ENCODE measurements around the gene RARRES1.

GRCh38 chr3:158713094-158713499, 19.2 kb downstream of the RARRES1 start:
- no peak for TF ChIP-seq SP1 (IDR thresholded peaks at IDR 0.05)
- no peak for TF ChIP-seq PKNOX1 (IDR thresholded peaks at IDR 0.05)
- no peak for TF ChIP-seq NFRKB (IDR thresholded peaks at IDR 0.05)
- TF ChIP-seq FOXM1 (IDR thresholded peaks at IDR 0.05; ENCODE audit: borderline replicate concordance) = no peak
- peak; percentile 25; the same call in 1 of the 2 replicates for TF ChIP-seq L3MBTL2 (conservative IDR thresholded peaks at IDR 0.05)
- no peak for TF ChIP-seq FOXK2 (IDR thresholded peaks at IDR 0.05)
- no peak for TF ChIP-seq ELF4 (IDR thresholded peaks at IDR 0.05)
- no peak for TF ChIP-seq FOXA1 (IDR thresholded peaks at IDR 0.05)
- TF ChIP-seq CTBP1 (IDR thresholded peaks at IDR 0.05; ENCODE audit: borderline replicate concordance) = no peak
- no peak for TF ChIP-seq LEF1 (IDR thresholded peaks at IDR 0.05; ENCODE audit: borderline replicate concordance)
- no peak for TF ChIP-seq BHLHE40 (IDR thresholded peaks at IDR 0.05; ENCODE audit: borderline replicate concordance)

All from HEK293T (cell line).